Measurements from ENCODE around the gene DEFB131A.
"Not testable (repeated sequence)": the region's sequence is repeated elsewhere in the genome, so short reads cannot be mapped to it uniquely, and the experiment has no call there.

DEFB131A gene, protein sequence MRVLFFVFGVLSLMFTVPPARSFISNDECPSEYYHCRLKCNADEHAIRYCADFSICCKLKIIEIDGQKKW

DNA sequence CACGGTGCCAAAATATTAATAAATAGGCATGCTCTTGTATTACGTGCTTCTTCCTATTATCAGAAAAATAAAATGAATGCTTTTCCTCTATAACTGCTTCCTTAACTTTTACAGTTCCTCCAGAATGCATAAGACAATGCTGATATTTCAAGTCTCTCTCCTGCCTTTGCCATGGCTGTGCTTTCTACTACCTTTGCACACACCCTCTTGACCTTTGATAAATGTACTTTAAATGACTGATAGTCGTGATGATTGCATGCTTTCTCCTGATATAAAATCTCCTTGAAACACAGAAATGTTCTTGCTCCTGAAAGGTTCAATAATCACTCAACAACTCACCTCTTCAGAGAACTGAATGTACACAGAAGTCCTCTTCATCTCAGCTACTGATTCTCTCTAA lies at the start of gene DEFB131A:
TSS of gene DEFB131A (plus strand) at position 301 of the 400 bp plus-strand sequence. CDS start 120 bp downstream, outside the sequence.
- DNase-seq: not testable (repeated sequence)

DNA sequence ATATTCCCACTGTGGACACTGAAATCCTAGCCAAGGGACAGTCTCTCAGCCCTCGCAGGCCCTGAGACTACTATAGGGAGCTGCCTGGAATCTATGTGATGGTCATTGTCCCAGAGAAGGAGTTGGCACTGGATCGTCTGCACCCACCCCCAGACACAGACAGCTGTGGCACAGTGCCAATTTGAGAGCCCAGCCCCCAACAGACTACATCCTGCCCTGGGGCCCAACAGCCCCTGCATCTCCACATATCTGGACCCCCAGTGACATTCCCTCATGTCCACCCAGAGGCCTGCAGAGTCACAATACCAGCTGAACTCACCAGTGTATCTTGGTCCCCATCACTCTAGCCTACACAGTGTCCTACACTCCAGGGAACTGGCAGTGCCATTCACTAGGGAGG lies 38.4 kb upstream of the DEFB131A start:
- not testable (repeated sequence) for DNase-seq

DNA sequence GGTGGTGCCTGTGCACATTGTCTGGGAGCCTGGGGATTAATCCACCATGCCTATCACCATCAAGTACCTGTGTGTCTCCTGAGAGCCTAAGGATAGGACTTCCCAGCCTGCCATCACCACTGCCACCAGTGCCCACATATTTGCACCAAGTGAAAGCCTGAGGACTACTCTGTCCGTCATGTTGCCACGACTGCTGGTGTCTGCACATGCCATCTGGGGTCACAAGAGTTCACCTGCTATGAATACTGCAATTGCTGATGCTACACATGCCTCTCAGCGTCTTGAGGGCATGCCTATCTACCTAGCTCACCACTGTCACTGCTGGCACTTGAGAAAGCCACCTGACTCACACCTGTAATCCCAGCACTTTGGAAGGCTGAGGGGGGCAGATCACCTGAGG lies 37.7 kb upstream of the DEFB131A start:
- not testable (repeated sequence) for DNase-seq

DNA sequence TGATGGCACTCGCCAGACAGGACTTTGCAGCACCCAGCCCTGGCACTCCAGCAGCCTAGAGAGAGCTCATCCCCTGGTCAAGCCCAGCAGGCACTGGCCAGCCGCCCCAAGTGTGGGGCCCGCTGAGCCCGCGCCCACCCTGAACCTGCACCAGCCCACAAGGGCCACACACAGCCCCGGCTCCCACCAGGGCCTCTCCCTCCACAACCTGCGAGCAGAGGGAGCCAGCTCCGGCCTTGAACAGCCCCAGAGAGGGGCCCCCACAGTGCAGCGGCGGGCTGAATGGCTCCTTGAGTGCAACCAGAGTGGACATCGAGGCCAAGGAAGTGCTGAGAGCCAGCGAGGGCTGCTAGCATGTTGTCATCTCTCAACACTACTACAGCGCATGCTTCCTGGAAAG lies 34.4 kb upstream of the DEFB131A start:
- DNase-seq: no peak

DNA sequence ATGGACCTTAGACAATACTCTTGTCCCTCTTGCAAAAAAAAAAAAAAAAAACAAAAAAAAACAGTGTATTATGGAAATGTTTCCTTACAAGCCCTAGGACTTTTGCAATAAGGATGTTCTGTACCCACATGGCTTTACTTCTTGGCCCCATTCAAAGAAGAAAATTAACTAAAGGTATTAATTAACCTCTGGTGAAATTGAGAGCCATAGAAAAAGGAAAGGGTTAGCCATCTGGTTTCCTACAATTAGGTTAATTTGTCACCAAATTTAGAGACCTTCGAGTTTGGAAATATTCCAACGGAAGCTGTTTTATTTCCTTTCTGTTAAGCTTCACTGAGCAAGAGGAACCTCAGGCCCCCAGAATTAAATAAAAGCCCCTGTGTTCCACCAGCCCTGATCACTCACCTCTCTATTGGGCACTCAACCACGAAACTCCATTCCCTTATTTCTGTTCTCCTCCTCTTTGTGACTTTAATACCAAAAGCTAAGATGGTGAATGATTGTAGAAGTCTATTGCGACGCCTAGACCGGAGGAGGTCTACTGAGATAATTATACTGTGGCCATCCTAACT lies 22.2 kb upstream of the DEFB131A start:
- not testable (repeated sequence) for DNase-seq

DNA sequence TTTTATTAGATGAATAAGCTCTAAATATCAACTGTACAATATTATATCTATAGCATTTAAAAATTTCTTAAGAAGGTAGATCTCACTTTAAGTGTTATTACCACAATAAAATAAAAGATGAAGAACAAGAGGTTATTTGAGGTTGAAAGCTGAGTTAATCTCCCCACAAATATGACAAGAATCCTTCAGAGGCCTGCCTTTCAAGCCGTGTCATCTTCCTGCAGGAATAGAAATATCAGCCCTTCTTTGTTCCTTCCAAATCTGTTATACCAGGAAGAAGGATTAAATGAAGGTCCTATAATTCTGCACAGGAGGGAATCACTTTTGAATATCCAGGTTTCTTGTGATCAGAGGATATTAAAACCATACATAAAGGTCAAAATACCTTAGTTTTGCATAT lies 18.3 kb upstream of the DEFB131A start:
- not testable (repeated sequence) for DNase-seq

DNA sequence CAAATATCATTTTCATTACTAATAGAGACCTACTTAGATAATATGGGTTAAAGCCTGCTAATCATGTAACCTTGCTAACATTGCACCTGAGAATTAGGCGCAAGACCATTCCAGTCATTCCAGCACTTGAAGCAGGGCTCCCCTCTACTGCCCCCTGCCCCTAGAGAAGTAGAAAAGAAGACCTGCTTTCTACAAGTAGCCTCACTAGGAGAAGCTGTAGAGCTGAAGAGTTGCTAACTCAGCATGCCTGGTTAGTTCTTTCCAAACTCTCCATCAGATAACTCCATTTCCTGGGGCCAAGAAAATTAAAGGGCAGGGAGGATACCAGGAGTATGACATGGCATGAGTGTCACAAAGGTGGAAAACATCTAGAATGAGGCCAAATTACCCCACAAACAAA lies 14.2 kb upstream of the DEFB131A start:
- DNase-seq: not testable (repeated sequence)

DNA sequence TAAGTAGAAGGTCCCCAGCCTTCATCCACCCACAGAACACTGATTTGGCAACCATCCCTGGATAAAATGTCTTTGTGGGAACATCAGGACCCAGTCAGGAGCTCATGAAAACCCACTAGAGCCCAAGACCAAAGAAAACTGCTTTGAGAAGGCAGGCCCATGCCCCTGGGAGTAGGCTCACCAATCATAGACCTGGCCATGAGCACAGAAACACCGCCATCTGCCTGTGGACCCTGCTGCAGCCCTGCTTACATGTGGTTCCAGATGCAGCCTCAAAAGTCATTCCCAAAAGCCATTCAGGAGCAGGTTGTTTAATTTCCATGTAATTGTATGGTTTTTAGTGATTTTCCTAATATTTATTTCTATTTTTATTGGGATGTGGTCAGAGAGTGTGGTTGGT lies 10.9 kb upstream of the DEFB131A start:
- not testable (repeated sequence) for DNase-seq

DNA sequence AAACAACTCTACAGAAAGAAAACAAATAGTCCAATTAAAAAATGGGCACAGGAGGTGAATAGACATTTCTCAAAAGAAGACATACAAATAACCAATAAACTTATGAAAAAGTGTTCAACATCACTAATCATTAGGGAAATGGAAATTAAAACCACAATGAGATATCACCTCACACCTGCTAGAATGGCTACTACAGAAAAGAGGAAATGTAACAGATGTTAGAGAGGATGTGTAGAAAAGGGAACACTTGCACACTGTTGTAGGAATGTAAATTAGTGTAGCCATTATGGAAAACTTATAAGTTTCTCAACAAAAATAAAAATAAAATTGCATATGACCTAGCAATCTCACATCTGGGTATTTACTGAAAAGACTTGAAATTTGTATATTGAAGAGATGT lies 7.5 kb upstream of the DEFB131A start:
- DNase-seq: not testable (repeated sequence)

DNA sequence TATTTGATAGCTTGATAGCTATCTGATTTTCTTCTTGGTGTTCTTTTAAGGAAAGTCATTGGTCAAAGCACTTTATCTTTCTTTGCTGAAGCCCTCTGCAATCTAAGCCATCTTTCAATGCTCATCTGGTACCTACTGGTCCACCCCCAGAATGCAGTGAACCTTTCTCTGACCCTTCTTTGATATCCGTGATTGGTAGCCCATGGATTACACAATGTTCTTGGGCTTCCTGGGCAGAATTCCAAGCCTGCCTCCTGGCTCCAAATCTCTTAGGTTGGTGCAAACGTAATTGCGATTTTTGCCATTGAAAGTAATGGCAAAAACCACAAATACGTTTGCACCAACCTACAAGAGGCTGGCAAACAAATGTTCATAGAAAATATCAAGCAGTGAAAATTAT lies 1.9 kb upstream of the DEFB131A start:
- DNase-seq: not testable (repeated sequence)

DNA sequence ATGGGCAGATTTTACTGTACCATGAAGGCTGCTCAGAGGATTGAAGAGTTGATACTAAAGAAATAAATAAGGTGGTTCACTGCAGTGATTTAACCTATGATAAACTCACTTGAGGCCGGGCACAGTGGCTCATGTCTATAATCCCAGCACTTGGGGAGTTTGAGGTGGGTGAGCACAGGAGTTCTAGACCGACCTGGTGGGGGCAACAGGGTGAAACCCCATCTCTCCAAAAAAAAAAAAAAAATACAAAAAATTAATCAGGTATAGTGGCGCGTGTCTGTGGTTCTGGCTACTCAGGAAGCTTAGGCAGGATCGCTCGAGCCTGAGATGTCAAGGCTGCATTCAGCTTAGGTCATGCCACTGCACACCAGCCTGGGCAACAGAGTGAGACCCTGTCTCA lies 467 bp downstream of the DEFB131A start:
- not testable (repeated sequence) for DNase-seq

DNA sequence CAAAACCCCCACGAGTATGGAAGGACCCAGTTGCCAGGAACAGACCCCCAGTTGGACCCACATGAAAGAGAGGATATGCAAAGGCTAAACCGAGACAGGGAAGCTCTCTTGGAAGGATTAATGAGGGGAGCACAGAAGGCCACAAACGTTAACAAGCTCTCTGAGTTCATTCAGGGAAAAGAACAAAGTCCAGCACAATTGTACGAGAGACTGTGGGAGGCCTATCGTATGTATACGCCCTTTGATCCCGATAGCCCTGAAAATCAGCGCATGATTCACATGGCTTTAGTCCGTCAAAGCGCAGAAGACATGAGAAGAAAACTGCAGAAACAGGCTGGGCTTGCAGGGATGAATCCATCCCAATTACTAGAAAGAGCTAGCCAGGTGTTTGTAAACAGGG lies 8.0 kb downstream of the DEFB131A start:
- not testable (repeated sequence) for DNase-seq

DNA sequence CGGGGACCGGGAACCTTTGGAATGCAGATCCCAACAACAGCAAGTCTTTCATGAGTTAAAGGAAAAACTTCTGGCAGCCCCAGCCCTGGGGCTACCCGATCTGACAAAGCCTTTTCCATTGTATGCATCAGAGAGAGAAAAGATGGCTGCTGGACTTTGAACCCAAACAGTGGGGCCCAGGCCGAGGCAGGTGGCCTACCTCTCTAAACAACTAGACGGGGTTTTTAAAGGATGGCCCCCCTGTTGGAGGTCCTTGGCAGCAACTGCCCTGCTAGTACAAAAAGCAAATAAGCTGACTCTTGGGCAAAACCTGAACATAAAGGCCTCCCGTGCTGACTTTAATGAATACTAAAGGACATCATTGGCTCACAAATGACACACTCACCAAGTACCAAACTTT lies 10.1 kb downstream of the DEFB131A start:
- DNase-seq: not testable (repeated sequence)

DNA sequence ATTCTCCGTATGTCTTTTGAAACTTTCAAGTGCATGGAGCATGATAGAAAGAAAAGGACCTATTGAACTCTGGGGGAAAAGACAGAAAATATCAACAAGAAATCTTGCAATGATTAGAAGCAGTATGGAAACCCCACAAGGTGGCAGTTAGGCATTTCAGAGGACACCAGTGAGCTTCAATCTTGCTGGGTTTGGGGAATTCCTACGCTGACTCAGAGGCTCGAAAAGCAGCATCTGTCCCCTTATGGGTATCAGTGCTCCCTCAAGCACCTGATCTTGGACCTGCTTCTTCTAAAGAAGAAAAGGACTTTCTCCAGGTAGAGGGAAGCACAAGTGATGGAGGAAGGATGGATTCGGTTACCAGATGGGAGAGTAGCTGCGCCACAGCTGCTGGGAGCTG lies 10.8 kb downstream of the DEFB131A start:
- not testable (repeated sequence) for DNase-seq

DNA sequence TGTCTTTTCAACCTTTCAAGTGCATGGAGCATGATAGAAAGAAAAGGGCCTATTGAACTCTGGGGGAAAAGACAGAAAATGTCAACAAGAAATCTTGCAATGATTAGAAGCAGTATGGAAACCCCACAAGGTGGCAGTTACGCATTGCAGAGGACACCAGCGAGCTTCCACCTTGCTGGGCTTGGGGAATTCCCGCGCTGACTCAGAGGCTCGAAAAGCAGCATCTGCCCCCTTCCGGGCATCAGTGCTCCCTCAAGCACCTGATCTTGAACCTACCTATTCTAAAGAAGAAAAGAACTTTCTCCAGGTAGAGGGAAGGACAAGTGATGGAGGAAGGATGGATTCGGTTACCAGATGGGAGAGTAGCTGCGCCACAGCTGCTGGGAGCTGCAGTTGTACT lies 35.3 kb downstream of the DEFB131A start:
- not testable (repeated sequence) for DNase-seq

DNA sequence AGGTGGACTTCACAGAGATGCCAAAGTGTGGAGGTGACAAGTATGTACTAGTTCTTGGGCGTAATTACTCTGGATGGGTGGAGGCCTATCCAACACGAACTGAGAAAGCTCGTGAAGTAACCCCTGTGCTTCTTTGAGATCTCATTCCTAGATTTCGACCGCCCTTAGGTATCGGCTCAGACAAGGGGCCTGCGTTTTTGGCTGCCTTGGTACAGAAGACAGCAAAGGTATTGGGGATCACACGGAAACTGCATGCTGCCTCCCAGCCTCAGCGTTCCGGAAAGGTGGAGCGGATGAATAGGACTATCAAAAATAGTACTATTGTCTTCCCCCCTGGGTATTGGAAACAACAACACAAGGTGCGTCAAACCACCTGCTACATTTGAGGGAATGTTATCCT lies 35.9 kb downstream of the DEFB131A start:
- DNase-seq: not testable (repeated sequence)

DNA sequence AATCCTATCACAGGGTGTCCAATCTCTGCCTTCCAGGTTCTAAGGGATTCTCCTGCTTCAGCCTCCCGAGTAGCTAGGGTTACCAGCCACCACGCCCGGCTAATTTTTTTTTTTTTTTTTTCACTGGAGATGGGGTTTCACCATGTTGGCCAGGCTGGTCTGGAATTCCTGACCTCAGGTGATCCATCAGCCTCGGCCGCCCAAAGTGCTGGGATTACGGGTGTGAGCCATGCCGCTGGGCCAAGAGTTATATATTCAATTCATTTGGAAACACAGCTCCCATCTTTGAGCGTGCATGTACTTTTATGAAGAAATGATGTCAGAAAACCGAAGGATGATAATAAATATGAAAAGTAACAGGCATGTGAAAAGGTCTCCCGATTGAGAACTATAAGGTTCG lies 38.7 kb downstream of the DEFB131A start:
- not testable (repeated sequence) for DNase-seq

DNA sequence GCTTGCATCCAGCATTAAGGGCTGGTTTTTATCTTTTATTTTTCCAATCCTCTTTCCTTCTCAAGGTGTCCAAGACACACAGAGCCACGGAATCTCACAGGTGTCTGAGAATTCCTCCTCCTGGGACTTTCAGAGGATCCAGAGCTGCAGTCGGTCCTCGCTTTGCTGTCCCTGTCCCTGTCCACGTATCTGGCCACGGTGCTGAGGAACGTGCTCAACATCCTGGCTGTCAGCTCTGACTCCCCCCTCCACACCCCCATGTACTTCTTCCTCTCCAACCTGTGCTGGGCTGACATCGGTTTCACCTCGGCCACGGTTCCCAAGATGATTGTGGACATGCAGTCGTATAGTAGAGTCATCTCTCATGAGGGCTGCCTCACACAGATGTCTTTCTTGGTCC lies 39.5 kb downstream of the DEFB131A start:
- not testable (repeated sequence) for DNase-seq

DNA sequence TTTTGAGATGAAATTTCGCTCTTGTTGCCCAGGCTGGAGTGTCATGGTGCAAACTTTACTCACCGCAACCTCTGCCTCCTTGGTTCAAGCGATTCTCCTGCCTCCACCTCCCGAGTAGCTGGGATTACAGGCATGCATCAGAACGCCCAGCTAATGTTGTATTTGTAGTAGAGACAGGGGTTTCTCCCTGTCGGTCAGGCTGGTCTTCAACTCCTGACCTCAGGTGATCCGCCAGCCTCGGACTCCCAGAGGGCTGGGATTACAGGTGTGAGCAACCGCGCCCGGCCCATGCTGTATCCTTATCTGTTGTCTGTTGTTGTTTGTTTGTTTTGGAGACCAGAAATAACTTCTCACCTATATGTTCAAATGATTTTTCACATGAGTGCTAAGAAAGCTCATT lies 42.7 kb downstream of the DEFB131A start:
- DNase-seq: not testable (repeated sequence)

DNA sequence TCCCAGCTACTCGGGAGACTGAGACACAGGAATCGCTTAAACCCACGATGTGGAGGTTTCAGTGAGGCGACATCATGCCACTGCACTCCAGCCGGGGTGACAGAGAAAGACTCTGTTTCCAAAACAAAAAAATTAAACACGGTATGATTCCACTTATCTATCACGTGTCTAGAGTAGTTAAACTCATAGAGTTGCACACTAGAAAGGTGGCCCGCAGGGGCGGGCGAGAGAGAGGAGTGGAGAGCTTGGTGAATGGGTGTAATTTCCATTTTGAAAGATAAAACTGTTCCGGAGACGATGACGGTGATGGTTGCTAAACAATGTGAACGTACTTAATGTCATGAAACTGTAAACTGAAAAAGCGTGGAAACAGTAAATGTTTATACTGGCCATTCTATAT lies 44.6 kb downstream of the DEFB131A start:
- DNase-seq: not testable (repeated sequence)

DNA sequence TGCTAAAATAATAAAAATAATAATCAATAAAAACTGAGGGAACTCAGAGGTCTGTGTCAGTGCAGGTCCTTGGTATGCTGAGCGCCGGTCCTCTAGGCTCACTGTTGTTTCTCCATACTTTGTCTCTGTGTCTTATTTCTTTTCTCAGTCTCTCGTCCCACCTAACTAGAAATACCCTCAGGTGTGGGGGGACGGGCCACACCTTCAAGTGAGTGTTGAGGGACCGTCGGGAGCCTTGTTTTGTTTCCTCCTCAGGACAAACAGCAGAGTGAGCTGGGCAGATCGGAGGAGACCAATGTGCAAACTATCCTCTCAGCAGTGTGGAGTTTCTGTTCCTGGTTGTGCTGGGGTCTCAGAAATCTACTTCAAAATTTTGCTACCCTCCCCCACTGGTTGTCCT lies 46.3 kb downstream of the DEFB131A start:
- DNase-seq: not testable (repeated sequence)

DNA sequence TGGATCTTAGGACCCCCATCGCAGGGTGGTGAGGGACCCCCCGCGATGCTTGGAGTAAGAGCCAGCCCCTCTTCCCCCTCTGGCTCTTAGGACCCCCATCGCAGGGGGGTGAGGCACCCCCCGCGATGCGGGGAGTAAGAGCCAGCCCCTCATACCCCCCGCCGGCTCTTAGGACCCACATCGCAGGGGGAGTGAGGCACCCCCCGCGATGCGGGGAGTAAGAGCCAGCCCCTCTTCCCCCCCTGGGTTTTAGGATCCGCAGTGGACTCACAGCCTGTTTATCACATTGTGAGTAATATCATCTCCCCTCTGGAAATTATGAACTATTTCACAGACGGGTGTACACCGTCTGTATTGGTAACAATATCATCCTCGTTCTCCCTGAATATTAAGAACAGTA lies 46.8 kb downstream of the DEFB131A start:
- not testable (repeated sequence) for DNase-seq

DNA sequence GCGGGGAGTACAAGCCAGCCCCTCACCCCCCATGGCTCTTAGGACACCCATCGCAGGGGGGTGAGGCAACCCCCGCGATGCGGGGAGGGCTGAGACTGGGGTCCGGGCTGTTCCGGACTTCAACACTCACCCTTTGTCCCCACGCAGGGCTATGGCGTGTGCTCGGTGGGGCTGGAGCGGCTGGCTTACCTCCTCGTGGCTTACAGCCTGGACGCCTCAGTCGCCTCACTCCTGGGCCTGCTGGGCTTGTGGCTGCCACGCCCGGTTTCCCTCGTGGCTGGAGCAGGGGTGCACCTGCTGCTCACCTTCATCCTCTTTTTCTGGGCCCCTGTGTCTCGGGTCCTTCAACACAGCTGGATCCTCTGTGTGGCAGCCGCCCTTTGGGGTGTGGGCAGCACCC lies 49.4 kb downstream of the DEFB131A start:
- DNase-seq: not testable (repeated sequence)

DNA sequence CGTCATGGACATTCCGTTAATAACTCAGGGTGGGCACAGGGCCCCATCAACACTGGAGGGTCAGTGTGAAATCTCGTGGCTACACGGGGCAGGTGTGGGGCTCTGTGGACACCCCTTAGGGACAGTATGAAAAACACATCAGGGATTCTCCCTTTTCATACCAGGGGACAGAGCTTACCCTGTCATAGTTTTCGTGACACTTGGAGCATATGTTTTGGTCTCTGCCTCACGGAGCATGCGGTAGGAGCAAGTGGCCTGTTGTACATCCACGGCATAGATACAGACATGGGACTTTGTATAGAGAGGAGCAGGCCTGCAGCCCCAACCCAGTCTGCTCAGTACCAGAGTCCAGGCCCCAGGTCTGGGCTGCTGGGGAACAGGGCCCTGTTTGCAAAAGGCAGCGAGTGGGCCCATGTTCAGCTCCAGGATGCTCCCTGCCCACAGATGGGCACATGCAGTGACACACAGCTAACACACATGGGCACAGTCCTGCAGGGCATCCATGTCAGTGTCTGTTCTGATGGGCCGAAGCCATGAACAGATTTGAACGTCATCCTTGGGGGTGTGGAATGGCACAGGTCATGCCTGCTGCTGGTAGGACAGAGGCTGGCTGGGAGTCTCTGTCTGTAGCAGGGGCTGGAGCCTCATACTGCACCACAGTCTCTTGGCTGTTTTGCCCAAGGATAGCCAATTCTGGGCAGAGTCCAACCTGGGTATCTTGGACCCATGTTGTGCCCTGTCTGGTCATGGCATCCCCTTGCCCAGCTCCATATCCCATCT lies 50.2 kb downstream of the DEFB131A start:
- not testable (repeated sequence) for DNase-seq
